ENCODE results near the gene MAGI2.
"Not testable (repeated sequence)": the region's sequence is repeated elsewhere in the genome, so short reads cannot be mapped to it uniquely, and the experiment has no call there.

The MAGI2 gene

DNA sequence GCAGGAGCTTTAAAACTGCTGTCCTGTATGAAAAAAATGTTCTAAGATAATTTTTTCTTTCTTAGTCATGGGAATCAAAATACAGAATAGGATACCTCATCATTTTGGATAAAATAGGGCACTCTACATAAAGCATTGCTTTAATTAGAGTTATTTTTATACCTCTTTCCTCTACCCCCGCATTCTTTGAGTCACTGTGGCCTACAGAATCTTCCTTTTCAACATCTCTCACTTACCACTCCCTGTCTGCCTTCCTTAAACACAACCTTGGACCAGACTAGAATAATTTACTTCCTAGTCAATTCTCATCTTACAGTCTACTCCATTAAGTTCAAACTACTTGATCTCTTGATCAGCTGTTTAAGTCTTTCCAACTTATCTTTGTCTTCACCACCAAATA lies 1192.6 kb downstream of the MAGI2 start:
- in situ Hi-C loops (cut with HindIII; ENCODE audit: low sequenced_read_pairs): no loop called here
- DNase-seq (ENCODE audit: low read depth): no peak
- TF ChIP-seq, protein P1, sequence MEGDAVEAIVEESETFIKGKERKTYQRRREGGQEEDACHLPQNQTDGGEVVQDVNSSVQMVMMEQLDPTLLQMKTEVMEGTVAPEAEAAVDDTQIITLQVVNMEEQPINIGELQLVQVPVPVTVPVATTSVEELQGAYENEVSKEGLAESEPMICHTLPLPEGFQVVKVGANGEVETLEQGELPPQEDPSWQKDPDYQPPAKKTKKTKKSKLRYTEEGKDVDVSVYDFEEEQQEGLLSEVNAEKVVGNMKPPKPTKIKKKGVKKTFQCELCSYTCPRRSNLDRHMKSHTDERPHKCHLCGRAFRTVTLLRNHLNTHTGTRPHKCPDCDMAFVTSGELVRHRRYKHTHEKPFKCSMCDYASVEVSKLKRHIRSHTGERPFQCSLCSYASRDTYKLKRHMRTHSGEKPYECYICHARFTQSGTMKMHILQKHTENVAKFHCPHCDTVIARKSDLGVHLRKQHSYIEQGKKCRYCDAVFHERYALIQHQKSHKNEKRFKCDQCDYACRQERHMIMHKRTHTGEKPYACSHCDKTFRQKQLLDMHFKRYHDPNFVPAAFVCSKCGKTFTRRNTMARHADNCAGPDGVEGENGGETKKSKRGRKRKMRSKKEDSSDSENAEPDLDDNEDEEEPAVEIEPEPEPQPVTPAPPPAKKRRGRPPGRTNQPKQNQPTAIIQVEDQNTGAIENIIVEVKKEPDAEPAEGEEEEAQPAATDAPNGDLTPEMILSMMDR (IDR thresholded peaks at IDR 0.05; ENCODE audit: low read depth, low read length, missing control alignments): no peak
- H3K4me3 ChIP-seq (ENCODE audit: low read depth, low read length): no peak overlapping the region

DNA sequence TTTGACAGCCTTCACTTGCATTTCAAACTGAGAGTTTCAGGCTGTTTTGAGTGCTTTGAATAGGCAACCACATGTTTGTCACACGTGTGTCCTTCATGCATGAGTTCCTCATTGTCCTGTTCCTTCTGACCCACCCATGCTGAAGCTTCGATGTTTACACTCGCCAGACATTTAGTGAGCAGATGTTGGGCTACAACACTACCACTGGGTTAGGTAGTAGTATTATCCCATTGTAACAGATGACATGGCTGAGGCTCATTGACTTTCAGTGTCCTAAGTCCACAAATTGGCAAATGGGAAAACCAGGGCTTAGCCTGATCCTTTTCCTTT lies 1198.8 kb downstream of the MAGI2 start:
- DNase-seq (ENCODE audit: low read depth): no peak
- in situ Hi-C loops (cut with HindIII; ENCODE audit: low sequenced_read_pairs): no loop called here
- TF ChIP-seq, protein P1 (IDR thresholded peaks at IDR 0.05; ENCODE audit: low read depth, low read length, missing control alignments): no peak
- no peak overlapping the region for H3K4me3 ChIP-seq (ENCODE audit: low read depth, low read length)

DNA sequence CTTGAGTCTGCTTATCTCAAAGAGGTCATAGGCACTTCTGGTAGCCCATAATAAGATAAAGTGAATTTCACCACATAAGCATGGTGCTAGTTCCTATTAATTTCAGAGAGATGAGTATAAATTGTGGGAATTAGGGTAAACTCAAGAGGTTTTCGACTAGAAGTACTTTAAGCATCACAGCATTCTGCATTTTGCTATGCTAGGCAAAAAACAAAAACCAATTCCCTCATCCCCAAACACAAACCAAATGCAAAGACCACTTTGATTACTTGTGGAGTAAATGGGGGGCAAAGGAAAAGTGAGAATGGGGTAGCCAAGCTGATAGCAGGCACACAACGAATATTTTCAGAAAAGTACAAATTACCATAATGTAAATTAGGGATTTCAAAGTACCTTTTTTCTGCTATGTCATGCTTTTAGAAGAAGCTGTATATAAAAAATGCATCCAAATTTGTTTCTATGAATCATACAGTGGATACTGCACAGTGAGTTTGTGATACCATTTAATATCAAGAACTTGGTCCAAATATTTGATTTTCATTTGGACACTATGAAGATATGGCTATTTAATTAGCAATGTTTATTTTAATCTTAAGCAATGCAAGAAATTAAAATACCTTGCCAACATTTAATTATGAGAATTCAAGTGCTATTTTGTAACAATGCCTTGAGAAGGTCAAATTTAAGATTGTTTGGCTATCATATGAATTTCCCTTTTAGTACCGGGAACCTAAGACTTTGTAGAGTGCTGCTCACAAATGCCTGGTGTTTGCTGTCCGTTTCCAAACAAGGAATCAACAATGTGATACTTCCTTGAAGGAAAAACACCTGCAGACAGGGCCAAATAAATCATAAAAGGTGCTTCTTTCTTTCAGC lies 1199.4 kb downstream of the MAGI2 start:
- no peak for DNase-seq (ENCODE audit: low read depth)
- no peak overlapping the region for H3K4me3 ChIP-seq (ENCODE audit: low read depth, low read length)
- in situ Hi-C loops (cut with HindIII; ENCODE audit: low sequenced_read_pairs): no loop called here
- TF ChIP-seq, protein P1 (IDR thresholded peaks at IDR 0.05; ENCODE audit: low read depth, low read length, missing control alignments): no peak

DNA sequence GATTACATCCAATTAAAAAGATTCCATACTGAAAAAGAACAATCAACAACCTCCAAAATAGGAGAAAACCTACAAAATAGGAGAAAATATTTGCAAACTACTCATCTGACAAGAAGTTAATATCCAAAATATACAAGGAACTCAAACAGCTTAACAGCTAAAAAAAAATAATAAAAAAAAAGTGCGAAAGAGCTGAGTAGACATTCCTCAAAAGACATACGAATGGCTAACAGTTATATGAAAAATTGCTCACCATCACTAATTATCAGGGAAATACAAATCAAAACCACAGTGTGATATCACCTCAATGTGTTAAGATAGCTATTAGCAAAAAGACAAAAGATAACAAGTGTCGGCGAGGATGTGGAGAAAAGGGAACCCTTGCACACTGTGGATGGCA lies 1204.6 kb downstream of the MAGI2 start:
- DNase-seq (ENCODE audit: low read depth): no peak
- TF ChIP-seq, protein P1 (IDR thresholded peaks at IDR 0.05; ENCODE audit: low read depth, low read length, missing control alignments): no peak
- in situ Hi-C loops (cut with HindIII; ENCODE audit: low sequenced_read_pairs): no loop called here
- H3K4me3 ChIP-seq (ENCODE audit: low read depth, low read length): no peak overlapping the region

DNA sequence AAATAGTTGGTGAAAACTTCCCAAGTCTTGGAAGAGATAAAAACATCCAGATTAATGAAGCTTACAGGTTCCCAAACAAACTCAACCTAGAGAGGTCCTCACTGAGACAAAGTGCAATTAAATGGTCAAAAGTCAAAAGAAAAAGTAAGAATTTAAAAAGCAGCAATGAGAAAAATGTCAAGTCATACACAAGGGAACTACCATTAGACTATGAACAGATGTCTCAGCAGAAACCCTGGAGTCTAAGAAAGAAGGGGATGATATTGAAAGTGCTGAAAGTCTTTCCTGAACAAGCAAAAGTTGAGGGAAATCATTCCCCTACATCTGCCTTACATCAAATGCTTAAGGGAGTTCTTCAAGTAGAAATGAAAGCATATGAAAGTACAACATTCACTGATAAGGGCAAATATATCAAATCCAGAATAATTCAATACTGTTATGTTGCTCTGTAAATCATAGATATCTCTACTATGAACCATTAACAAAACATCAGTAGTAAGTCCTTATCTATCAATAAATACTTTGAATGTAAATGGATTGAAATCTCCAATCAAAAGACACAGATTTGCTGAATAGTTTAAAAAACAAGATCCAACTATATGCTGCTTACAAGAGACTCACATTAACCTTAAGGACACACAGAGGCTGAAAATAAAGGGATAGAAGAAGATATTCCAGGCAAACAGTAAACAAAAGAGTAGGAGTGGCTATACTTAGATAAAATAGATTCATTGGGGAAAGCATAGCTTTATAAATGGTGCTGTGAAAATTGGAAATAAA lies 1205.4 kb downstream of the MAGI2 start:
- no peak overlapping the region for H3K4me3 ChIP-seq (ENCODE audit: low read depth, low read length)
- DNase-seq (ENCODE audit: low read depth): no peak
- TF ChIP-seq, protein P1 (IDR thresholded peaks at IDR 0.05; ENCODE audit: low read depth, low read length, missing control alignments): no peak
- in situ Hi-C loops (cut with HindIII; ENCODE audit: low sequenced_read_pairs): no loop called here

DNA sequence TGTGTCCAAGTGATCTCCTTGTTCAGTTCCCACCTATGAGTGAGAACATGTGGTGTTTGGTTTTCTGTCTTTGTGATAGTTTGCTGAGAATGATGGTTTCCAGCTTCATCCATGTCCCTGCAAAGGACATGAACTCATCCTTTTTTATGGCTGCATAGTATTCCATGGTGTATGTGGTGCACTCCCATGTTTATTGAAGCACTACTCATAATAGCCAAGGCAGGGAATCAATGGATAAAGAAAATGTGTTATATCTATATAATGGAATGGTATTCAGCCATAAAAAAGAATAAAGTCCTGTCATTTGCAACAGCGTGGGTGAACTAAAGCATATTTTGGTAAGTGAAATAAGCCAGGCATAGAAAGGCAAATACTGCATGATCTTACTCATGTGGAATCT lies 1213.3 kb downstream of the MAGI2 start:
- DNase-seq (ENCODE audit: low read depth); in situ Hi-C loops (cut with HindIII; ENCODE audit: low sequenced_read_pairs): not testable (repeated sequence)

DNA sequence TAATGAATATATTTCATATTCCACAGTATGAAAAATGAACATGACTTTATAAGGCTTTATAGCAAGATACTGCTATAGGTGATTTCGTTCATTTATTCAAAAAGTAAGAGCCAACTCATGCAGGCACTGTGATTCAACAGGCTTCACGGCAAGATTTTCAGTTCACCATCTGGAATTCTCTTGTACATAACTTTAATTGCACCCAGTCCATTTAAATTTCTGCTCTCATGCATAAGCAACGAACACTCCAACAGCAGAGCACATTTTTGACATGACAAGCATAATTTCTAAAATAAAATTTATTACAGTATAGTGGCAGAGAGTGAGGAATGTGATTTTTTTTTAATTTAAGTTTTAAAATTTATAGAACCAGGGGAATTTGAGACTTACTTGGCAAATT lies 1218.8 kb downstream of the MAGI2 start:
- DNase-seq (ENCODE audit: low read depth): no peak
- in situ Hi-C loops (cut with HindIII; ENCODE audit: low sequenced_read_pairs): no loop called here
- no peak overlapping the region for H3K4me3 ChIP-seq (ENCODE audit: low read depth, low read length)
- TF ChIP-seq, protein P1 (IDR thresholded peaks at IDR 0.05; ENCODE audit: low read depth, low read length, missing control alignments): no peak

More for the DNA sequence above, 1213.3 kb downstream of the MAGI2 start:
- H3K4me3 ChIP-seq (ENCODE audit: low read depth, low read length): not testable (repeated sequence)

Measured in astrocyte of the cerebellum (primary cell).